ENCODE results near the gene TAF3.

TAF3 gene

DNA sequence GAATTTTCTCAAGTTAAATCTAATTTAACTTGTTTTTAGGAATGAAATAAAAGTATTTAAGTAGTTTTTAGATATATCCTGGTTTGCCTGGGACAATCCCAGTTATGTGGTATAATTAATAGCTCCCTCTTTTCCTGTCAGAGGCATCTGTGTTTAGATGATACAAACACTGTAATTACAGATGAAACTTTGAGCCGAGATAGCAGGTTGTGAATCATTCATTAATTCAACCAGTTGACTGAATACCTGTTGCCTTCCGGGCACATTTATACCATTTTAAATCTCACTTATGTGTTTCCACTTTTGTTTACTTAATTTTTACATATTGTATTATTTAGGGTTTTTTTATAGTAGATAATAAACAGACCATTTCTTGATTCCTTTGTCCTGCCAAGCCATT is 154.1 kb downstream of the TAF3 start:
- H2AFZ ChIP-seq (ENCODE audit: low read depth, low read length, severe bottlenecking) = no peak overlapping the region
- H3K27me3 ChIP-seq (ENCODE audit: low read length) = no peaks in the 10 kb centered on the region
- H3K9ac ChIP-seq (ENCODE audit: low read length) = no peak overlapping the region
- H3K4me3 ChIP-seq (ENCODE audit: insufficient read depth, low read length, poor library complexity, severe bottlenecking) = no peak overlapping the region
- H3K9me2 ChIP-seq (replicated peaks; ENCODE audit: insufficient read depth, low read length) = no peaks in the 10 kb centered on the region
- no peaks in the 10 kb centered on the region for H4K20me1 ChIP-seq (ENCODE audit: low read depth, low read length)
- no peaks in the 10 kb centered on the region for H3K9me3 ChIP-seq (ENCODE audit: insufficient read depth, low read length)
- no peak overlapping the region for H3K27ac ChIP-seq (ENCODE audit: low read depth, low read length)
- H3K4me2 ChIP-seq (ENCODE audit: low read depth, low read length, poor library complexity, severe bottlenecking) = no peak overlapping the region
- TF ChIP-seq, protein P1, sequence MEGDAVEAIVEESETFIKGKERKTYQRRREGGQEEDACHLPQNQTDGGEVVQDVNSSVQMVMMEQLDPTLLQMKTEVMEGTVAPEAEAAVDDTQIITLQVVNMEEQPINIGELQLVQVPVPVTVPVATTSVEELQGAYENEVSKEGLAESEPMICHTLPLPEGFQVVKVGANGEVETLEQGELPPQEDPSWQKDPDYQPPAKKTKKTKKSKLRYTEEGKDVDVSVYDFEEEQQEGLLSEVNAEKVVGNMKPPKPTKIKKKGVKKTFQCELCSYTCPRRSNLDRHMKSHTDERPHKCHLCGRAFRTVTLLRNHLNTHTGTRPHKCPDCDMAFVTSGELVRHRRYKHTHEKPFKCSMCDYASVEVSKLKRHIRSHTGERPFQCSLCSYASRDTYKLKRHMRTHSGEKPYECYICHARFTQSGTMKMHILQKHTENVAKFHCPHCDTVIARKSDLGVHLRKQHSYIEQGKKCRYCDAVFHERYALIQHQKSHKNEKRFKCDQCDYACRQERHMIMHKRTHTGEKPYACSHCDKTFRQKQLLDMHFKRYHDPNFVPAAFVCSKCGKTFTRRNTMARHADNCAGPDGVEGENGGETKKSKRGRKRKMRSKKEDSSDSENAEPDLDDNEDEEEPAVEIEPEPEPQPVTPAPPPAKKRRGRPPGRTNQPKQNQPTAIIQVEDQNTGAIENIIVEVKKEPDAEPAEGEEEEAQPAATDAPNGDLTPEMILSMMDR (IDR thresholded peaks at IDR 0.05; ENCODE audit: insufficient read depth, low read length, poor library complexity, severe bottlenecking) = no peak
- no peak for TF ChIP-seq EZH2phosphoT487 (conservative IDR thresholded peaks at IDR 0.05; ENCODE audit: low read length)
- H3K79me2 ChIP-seq (ENCODE audit: insufficient read depth, low read length) = no peaks in the 10 kb centered on the region
- H3F3A ChIP-seq (ENCODE audit: insufficient read depth) = no peaks in the 10 kb centered on the region
- no peaks in the 10 kb centered on the region for H3K36me3 ChIP-seq (ENCODE audit: low read length)

DNA sequence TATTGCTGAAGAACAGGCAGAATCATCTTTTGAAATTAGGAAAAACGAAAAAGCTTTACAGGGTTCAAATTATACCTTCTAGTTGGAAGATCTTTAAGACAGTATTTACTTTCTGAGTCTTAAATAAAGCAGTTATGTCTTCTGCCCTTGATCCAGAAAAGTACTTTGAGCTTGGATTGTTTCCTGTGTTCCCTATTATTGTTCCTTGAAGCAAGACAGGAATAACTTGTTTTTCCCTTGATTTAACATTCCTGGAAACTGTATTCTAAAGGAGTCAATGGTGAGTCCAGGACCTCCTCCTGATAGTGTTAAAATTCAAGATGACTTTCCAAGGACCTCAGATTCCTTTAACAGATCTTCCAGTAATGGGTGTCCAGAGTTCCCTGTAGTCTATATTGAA is 161.9 kb downstream of the TAF3 start:
- Histone ChIP-seq H3K9me2 (replicated peaks; ENCODE audit: insufficient read depth, low read length) (no peaks in the 10 kb centered on the region), H3F3A (ENCODE audit: insufficient read depth) (no peaks in the 10 kb centered on the region), H2AFZ (ENCODE audit: low read depth, low read length, severe bottlenecking) (no peak overlapping the region), H3K27me3 (ENCODE audit: low read length) (no peaks in the 10 kb centered on the region), H3K36me3 (ENCODE audit: low read length) (no peaks in the 10 kb centered on the region), H3K4me3 (ENCODE audit: insufficient read depth, low read length, poor library complexity, severe bottlenecking) (no peak overlapping the region), H4K20me1 (ENCODE audit: low read depth, low read length) (no peaks in the 10 kb centered on the region), H3K27ac (ENCODE audit: low read depth, low read length) (no peak overlapping the region), H3K4me2 (ENCODE audit: low read depth, low read length, poor library complexity, severe bottlenecking) (no peak overlapping the region), H3K9ac (ENCODE audit: low read length) (no peak overlapping the region), H3K79me2 (ENCODE audit: insufficient read depth, low read length) (no peaks in the 10 kb centered on the region), H3K9me3 (ENCODE audit: insufficient read depth, low read length) (no peaks in the 10 kb centered on the region)
- TF ChIP-seq EZH2phosphoT487 (conservative IDR thresholded peaks at IDR 0.05; ENCODE audit: low read length) = no peak
- TF ChIP-seq, protein P1 (IDR thresholded peaks at IDR 0.05; ENCODE audit: insufficient read depth, low read length, poor library complexity, severe bottlenecking) = no peak

DNA sequence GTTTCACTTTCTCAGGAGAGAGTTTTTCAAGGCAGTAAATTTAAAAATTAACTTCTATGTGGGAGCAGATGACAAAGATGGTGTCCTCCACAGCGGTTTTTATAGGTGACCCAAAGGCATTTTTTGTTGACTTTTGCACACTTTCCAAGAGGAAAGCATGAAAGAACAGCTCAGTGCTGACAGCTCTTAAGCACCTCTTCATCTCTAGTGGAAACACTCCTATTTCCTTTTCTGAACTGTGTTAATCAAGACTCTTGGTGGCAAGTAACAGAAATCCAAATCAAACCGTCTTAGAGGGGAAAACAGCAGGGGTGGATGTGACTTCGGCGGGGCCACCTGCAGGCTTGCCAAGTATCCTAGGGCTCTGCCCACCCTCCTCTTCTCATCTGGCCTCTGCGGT is 164.4 kb downstream of the TAF3 start:
- H3K36me3 ChIP-seq (ENCODE audit: low read length) = no peaks in the 10 kb centered on the region
- no peak overlapping the region for H3K4me2 ChIP-seq (ENCODE audit: low read depth, low read length, poor library complexity, severe bottlenecking)
- no peak overlapping the region for H3K27ac ChIP-seq (ENCODE audit: low read depth, low read length)
- no peak overlapping the region for H2AFZ ChIP-seq (ENCODE audit: low read depth, low read length, severe bottlenecking)
- no peaks in the 10 kb centered on the region for H3K9me3 ChIP-seq (ENCODE audit: insufficient read depth, low read length)
- H3K9ac ChIP-seq (ENCODE audit: low read length) = no peak overlapping the region
- no peaks in the 10 kb centered on the region for H3K27me3 ChIP-seq (ENCODE audit: low read length)
- TF ChIP-seq EZH2phosphoT487 (conservative IDR thresholded peaks at IDR 0.05; ENCODE audit: low read length) = no peak
- TF ChIP-seq, protein P1 (IDR thresholded peaks at IDR 0.05; ENCODE audit: insufficient read depth, low read length, poor library complexity, severe bottlenecking) = no peak
- no peaks in the 10 kb centered on the region for H3K79me2 ChIP-seq (ENCODE audit: insufficient read depth, low read length)
- no peaks in the 10 kb centered on the region for H3K9me2 ChIP-seq (replicated peaks; ENCODE audit: insufficient read depth, low read length)
- no peaks in the 10 kb centered on the region for H3F3A ChIP-seq (ENCODE audit: insufficient read depth)
- no peak overlapping the region for H3K4me3 ChIP-seq (ENCODE audit: insufficient read depth, low read length, poor library complexity, severe bottlenecking)
- no peaks in the 10 kb centered on the region for H4K20me1 ChIP-seq (ENCODE audit: low read depth, low read length)

All from SU-DHL-6 (cell line).